Right forelimb (tissue), 1 donor: ENCODE data around the gene TMEM14A.
"Not testable (repeated sequence)": the region's sequence is repeated elsewhere in the genome, so short reads cannot be mapped to it uniquely, and the experiment has no call there.

Source experiments
- DNase-seq: peaks from one replicate; pipeline ENCODE4 v3.0.0-alpha.2; 2018

TMEM14A gene

DNA sequence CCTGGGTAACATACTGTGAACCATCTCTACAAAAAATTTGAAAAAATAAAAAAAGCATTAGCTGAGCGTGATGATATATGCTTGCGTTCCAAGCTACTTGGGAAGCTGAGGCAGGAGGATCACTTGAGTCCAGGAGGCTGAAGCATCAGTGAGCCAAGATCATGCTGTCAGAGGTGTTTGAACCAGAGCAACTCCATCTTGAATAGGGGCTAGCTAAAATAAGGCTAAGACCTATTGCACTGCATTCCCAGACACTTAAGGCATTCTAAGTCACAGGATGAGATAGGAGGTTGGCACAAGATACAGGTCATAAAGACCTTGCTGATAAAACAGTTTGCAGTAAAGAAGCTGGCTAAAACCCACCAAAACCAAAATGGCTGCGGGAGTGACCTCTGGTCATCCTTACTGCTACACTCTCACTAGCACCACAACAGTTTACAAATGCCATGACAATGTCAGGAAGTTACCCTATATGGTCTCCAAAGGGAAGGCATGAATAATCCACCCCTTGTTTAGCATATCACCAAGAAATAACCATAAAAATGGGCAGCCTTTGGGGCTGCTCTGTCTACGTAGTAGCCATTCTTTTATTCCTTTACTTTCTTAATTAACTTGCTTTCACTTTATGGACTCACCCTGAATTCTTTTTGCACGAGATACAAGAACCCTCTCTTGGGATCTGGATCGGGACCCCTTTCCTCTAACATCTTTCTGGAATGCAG, 34.0 kb downstream of the TMEM14A start:
- DNase-seq: not testable (repeated sequence)

DNA sequence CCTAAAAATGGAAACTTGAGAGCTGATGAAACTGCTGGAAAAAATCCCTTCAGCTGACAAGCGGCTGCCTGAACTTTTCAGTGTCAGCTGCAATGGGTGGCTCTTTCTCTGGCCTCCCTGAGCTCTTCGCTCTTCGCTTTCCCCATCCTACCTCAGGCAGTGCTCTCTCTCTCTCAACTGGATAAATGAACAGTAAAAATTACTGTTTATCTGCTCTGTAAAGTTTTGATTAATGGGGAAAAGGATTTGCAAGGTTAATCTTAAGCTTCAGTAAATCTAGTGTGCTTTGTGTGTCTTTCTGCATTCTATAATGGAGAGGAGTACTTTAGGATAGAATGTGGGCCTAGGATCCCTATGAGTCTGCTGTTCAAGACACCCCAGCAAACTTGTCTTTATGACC, 35.1 kb downstream of the TMEM14A start:
- DNase-seq: no peak

DNA sequence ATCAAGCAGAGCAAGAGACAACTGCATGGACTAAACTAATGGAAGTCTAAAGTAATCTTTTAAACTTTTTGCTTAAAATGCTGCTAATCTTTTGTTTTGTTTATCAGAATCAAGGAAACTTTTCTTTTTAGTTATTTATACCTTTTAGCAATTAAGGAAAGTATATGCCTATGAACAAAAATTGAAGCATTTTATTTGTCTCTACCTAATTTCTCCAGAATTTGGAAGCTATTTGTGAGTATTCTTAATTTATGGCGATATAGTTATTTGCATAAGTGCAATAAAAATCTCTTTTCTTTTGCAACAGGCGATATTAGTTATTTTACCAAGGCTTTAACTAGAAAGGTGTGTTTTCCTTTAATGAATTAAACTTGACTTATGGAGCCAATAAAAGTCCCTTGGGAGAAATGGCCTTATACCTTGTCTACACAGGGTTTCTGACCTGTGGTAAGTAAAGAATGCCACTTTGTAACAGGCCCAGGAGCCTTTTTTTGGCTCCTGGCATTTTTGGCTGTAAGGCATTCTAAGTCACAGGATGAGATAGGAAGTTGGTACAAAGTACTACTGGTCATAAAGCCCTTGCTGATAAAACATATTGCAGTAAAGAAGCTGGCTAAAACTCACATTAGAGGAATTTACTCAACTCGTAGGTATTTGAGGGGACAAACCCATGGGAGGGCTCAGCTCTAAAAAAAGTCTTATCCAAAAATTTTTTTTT, 37.2 kb downstream of the TMEM14A start:
- no peak for DNase-seq

DNA sequence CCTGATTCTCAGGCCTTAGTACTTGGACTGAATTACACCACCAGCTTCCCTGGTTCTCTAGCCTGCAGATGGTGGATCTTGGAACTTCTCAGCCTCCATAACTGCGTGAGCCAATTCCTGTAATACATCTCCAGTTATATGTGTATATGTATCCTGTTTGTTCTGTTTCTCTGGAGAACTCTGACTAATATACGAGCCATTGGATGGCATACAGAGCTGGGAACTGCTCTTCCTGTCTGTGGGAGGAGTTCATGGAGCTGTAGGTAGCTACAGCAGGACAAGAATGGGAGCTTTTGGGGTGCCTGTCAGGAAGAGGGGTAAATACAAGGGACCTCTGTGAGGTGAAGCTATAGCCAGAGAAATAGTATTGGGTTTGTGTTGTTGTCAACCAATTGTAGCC, 41.2 kb downstream of the TMEM14A start:
- DNase-seq: no peak

- not testable (repeated sequence) for DNase-seq
Measured at GRCh38 chr6:52714761-52715160, 43.8 kb downstream of the TMEM14A start.

GRCh38 chr6:52718550-52718949, 47.6 kb downstream of the TMEM14A start:
- DNase-seq: no peak

- DNase-seq: no peak
Measured at GRCh38 chr6:52720321-52720720, 49.4 kb downstream of the TMEM14A start.

DNA sequence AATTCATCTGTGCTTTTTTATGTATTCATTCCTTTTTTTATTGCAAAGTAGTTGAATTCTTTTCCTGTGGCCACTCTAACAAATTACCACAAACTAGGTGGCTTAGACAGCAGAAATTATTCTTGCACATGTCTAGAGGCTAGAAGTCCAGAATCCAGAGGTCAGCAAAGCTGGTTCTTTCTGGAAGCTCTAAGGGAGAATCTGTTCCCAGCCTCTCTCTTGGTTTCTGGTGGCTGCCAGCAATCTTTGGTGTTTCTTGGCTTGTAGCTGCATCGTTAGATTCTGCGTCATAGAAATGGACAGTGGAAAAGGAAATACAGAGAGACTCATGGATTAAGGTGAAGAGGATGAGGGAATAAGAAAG, 53.1 kb downstream of the TMEM14A start:
- DNase-seq: no peak

DNA sequence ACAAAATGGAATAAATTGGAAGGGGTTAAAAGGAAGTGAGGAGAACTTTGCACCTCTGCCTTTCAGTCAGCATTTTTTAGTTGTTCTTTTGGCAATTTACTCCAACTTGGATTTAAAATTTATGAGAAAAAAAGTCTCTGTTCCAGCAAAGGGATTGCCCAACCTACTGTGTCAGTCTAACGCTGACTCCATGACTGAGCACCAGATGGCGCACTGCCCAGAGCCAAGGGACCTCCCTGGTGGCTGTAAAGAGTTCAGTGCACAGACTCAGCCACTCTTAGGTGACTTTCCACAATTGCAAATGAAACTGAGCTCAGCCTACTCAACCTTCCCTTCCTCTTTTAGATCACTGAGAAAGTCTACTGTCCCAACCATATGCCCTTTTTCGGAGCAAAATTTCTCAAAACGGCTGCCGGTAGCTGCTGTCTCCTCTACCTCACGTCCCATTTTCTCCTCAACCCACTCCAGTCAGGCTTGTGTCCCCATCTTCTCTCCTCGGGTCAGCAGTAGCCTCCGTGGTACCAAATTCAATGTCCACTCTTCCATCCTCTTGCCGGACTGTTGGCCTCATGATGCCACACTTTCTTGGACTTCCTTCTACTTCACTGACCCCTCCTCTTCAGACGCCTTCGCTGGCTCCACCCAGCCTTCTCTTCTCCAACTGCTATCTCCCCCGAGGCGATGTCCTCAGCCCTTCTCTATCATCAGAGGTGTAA, 53.7 kb downstream of the TMEM14A start:
- no peak for DNase-seq

DNA sequence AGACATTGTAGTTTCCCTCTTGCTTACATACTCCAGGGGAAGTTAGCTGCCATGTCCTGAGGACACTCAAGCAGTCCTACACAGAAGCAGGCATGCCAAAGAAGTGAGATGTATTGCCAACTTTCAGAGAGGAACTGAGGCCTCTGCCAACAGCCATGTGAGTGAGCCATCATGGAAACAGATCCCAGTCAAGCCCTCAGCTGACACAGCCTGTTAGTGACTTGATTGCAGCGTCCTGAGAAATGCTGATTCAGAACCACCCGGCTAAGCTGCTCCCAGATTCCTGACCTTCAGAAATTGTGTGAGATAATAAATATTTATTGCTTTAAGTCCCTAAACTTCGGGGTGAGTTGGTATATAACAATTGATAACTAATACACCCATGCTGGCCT, 54.2 kb downstream of the TMEM14A start:
- DNase-seq: no peak

DNA sequence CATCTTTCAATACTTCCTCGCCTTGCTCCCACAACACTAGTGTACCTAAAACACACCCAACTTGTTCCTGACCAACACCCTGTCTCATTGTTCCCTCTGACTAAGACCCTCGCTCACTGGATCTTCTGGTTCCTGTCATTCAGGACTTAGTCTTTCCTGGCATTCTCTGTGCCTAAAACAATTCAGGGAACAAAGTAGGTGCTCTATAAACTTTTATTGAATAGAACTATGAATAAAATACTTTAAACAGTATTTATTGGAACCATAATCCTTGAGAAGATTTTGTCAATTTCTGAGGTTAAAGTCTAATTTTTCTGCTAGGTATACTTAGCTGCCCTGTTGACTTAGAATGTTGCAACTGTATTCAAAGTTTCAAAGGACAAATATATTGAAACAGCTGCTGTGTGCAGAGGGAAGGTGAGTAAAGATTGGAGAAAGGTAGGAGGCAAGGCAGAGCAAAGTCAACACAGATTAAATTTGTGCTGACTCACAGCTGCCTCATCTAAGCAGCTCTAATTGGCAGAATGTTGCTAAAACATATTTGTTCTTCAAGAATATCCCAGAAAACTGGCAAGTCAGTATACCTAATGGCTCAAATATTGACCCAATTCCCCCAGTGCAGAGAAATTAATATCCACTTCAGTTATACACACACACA, 54.8 kb downstream of the TMEM14A start:
- DNase-seq: no peak

GRCh38 chr6:52726193-52726542, 55.3 kb downstream of the TMEM14A start:
- DNase-seq: no peak

GRCh38 chr6:52726741-52727535, 56.0 kb downstream of the TMEM14A start:
- DNase-seq: no peak

GRCh38 chr6:52727908-52728307, 57.0 kb downstream of the TMEM14A start:
- DNase-seq: no peak

DNA sequence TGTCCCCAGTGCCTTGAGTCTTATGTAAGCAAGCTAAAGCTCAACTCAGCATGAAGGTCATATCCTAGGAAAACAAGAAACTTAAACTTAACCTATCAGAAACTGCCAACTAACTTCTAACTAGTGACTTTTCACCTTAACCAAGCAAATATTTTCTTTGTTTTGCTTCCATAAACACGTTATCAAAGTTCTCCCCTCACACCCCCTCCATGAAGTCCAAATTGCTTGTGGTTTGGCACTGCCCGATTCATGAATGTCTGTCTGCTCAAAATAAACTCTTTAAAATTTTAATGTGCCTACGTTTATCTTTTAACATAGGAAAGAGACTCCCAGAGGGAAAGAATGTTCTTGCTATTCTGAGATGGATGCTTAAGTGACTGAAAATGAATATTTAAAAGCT, 57.5 kb downstream of the TMEM14A start:
- DNase-seq: no peak

DNA sequence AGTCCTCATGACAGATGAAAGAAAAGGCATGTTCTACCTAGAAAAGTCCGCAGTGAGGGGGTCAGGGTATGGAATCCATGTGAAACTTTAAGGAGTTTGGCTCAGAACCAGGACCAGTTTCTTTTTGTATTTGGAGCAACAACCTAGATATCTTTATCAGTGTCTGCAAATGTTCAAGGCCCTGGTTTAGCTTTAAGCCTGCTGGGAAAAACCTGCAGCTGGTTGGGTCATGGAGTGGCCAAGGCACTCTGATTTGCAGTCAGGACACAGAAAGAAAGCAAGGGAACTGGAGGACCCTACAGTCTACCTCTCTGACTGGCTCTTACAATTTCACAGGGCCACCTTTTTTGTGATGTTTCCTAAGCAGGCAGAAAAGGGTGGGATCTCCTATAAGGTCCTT, 58.7 kb downstream of the TMEM14A start:
- no peak for DNase-seq

GRCh38 chr6:52731719-52732118, 60.8 kb downstream of the TMEM14A start:
- no peak for DNase-seq

- no peak for DNase-seq
Measured at GRCh38 chr6:52733172-52733571, 62.3 kb downstream of the TMEM14A start.

DNA sequence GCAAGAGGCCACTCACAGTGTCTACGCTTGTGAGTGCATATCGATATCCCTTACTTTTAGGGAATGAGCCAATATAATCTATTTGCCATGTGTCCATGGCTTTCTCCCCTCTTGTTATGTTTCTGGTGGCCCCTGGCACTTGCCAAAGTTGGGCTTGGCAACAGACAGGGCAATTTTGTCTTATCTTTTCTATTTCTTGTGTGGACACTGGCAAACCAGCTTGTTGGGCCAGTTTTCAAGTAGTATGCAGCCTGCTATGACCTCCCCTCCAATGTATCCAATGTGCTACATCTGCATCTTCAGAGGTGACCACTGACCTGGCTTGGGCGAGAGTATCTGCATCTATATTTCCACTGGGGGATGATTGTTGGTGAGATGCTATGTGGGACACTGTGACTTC, 63.2 kb downstream of the TMEM14A start:
- no peak for DNase-seq

- no peak for DNase-seq
Measured at GRCh38 chr6:52735071-52735470, 64.2 kb downstream of the TMEM14A start.

GRCh38 chr6:52736145-52736544, 65.2 kb downstream of the TMEM14A start:
- no peak for DNase-seq
